UCSD-AML1 (cell line): ENCODE data around the gene POU3F3.

ENCODE experiments used
- DNase-seq: peaks from one replicate; lab custom pipeline; 2025; ENCODE audit not compliant: unreplicated experiment; lab: John Stamatoyannopoulos, UW

The POU3F3 gene

GRCh38 chr2:104859766-104860450 lies 6.0 kb downstream of the POU3F3 start:
- DNase-seq, result no peak

GRCh38 chr2:104860451-104860790 lies 6.5 kb downstream of the POU3F3 start:
- DNase-seq, result no peak

- no peak for DNase-seq
Observed at GRCh38 chr2:104861351-104862057, 7.6 kb downstream of the POU3F3 start.

- DNase-seq, result no peak
Observed at GRCh38 chr2:104862058-104862941, 8.4 kb downstream of the POU3F3 start.

- DNase-seq, result no peak
Observed at GRCh38 chr2:104863146-104863467, 9.2 kb downstream of the POU3F3 start.

GRCh38 chr2:104863468-104864279 lies 9.8 kb downstream of the POU3F3 start:
- no peak for DNase-seq

GRCh38 chr2:104864280-104865095 lies 10.6 kb downstream of the POU3F3 start:
- no peak for DNase-seq

GRCh38 chr2:104865096-104865470 lies 11.2 kb downstream of the POU3F3 start:
- DNase-seq, result no peak

- DNase-seq, result no peak
Observed at GRCh38 chr2:104866122-104866864, 12.4 kb downstream of the POU3F3 start.

- no peak for DNase-seq
Observed at GRCh38 chr2:104866883-104867812, 13.2 kb downstream of the POU3F3 start.

- no peak for DNase-seq
Observed at GRCh38 chr2:104867813-104868504, 14.0 kb downstream of the POU3F3 start.

GRCh38 chr2:104868505-104868866 lies 14.6 kb downstream of the POU3F3 start:
- DNase-seq, result no peak

GRCh38 chr2:104870100-104870975 lies 16.4 kb downstream of the POU3F3 start:
- no peak for DNase-seq

GRCh38 chr2:104871649-104871971 lies 17.7 kb downstream of the POU3F3 start:
- no peak for DNase-seq

GRCh38 chr2:104871972-104872865 lies 18.3 kb downstream of the POU3F3 start:
- no peak for DNase-seq
